HepG2 (cell line): ENCODE measurements around the gene CCDC80. TPM values are rescaled to one million over a fixed set of nuclear protein-coding genes. Genes with fewer than 3 reads are reported as not detected.

Source experiments
- CCDC6 ChIP-seq: sonication (generic); formaldehyde crosslinking; IDR thresholded peaks from 2 replicates; pipeline ENCODE4 v1.8.1; 2022; ENCODE audit warnings: mild to moderate bottlenecking, missing genetic modification reagents, moderate library complexity
- CHCHD3 ChIP-seq: sonication (generic); formaldehyde crosslinking; IDR thresholded peaks from 2 replicates; pipeline ENCODE4 v1.8.0; 2022; ENCODE audit warnings: mild to moderate bottlenecking, missing genetic modification reagents, moderate library complexity
- ESRRA ChIP-seq: sonication (generic); formaldehyde crosslinking; IDR thresholded peaks from 2 replicates; pipeline ENCODE4 v1.5.1; 2020; ENCODE audit warnings: mild to moderate bottlenecking, low read depth, missing genetic modification reagents
- FLYWCH1 ChIP-seq: sonication (generic); formaldehyde crosslinking; IDR thresholded peaks from 2 replicates; pipeline ENCODE4 v1.8.1; 2023; ENCODE audit warnings: mild to moderate bottlenecking, missing genetic modification reagents
- HMGXB4 ChIP-seq, 2 experiments: sonication (generic) in 1 of 2; formaldehyde crosslinking in 1 of 2; IDR thresholded peaks; 2 replicates each; pipeline versions ENCODE4 v1.4.0 to v1.6.1; 2018 to 2020; ENCODE audit warnings: missing genetic modification reagents in 2 of 2, borderline replicate concordance in 1 of 2, low read depth in 1 of 2, mild to moderate bottlenecking in 1 of 2, missing biosample characterization in 1 of 2
- MIER3 ChIP-seq: IDR thresholded peaks from 2 replicates; pipeline ENCODE4 v1.6.1; 2016; ENCODE audit warnings: missing compliant biosample characterization, borderline replicate concordance
- MLXIP ChIP-seq: sonication (generic); formaldehyde crosslinking; IDR thresholded peaks from 2 replicates; pipeline ENCODE4 v1.9.0; 2021; ENCODE audit warnings: missing genetic modification reagents, borderline replicate concordance
- NFYB ChIP-seq: sonication (generic); formaldehyde crosslinking; IDR thresholded peaks from 2 replicates; pipeline ENCODE4 v1.4.0; 2020; ENCODE audit warnings: missing genetic modification reagents
- TEAD2 ChIP-seq: sonication (generic); formaldehyde crosslinking; IDR thresholded peaks from 2 replicates; pipeline ENCODE4 v1.9.0; 2021; ENCODE audit warnings: missing genetic modification reagents
- polyA plus RNA-seq, 8 experiments: library from polyadenylated mRNA; depleted of rRNA in 3 of 8; stranded (reverse) in 7 of 8; unstranded in 1 of 8; fragments of >200 nt; fragmentation: Illumina TruSeq in 4 of 8; extraction: Trizol in 4 of 8; gene quantifications; 2 replicates each; pipeline versions ENCODE4 v1.2.1 to v1.2.3, GENCODE V29; 2011 to 2016; ENCODE audit warnings: low read depth in 4 of 8, missing spikeins in 1 of 8, mixed read lengths in 1 of 8; ENCODE audit not compliant: insufficient read depth in 1 of 8
- total RNA-seq, 5 experiments: library from RNA; depleted of rRNA; stranded (reverse); fragments of >200 nt; fragmentation: Illumina TruSeq; extraction: Trizol; gene quantifications; 2 replicates each; pipeline ENCODE4 v1.2.3, GENCODE V29; 2016; ENCODE audit warnings: low read depth in 1 of 5

Gene CCDC80
- total and polyA plus RNA-seq, 2 of the 13 experiments (the other 11 are each of a cell fraction or from before 2014, with no cell fraction given), result not detected

GRCh38 chr3:112627919-112628466 is 12.9 kb downstream of the CCDC80 start (continued):
- TF ChIP-seq HMGXB4 (CRISPR knock-in tag; IDR thresholded peaks at IDR 0.05; ENCODE audit: borderline replicate concordance in 1 of 2, low read depth in 1 of 2) (no peak), TEAD2 (no peak), ESRRA (CRISPR knock-in tag) (no peak), NFYB (CRISPR knock-in tag) (no peak), MLXIP (CRISPR knock-in tag) (no peak), FLYWCH1 (no peak), MIER3 (CRISPR knock-in tag) (no peak), CCDC6 (CRISPR knock-in tag) (no peak), CHCHD3 (no peak)
